ENCODE data around the gene FAM171A2. TPM values are rescaled to one million over a fixed set of nuclear protein-coding genes. Genes with fewer than 3 reads are reported as not detected.
A peak's percentile ranks its signal among the peaks of the same experiment; 100 is the strongest.

FAM171A2 gene
- total and polyA plus RNA-seq, 8 donors: 0.24 to 1.3 (median 0.69) TPM

- Histone ChIP-seq H3K4me1 (no peaks in the 10 kb centered on the region), H3K27ac (no peak overlapping the region), H3K36me3 (no peaks in the 10 kb centered on the region), H3K27me3 (peaks cover 0 to 5% (median 0%) of the 10 kb centered on the region in 4 donors), H3K4me3 (peak overlapping the region in 1 of 4 donors; percentile 38), H3K9me3 (no peaks in the 10 kb centered on the region)
- TF ChIP-seq CTCF (IDR thresholded peaks at IDR 0.05): no peak
- 47 to 49% methylated on average over 10 of the region's 11 CpGs for WGBS, 2 donors
- FAIRE-seq (no peak), ATAC-seq (no peak), DNase-seq (no peak)
- intact Hi-C loops (cut with DNase I): no loop called here
Measured at GRCh38 chr17:44314524-44314868, 49.2 kb downstream of the FAM171A2 start.

GRCh38 chr17:44314031-44314430 is 49.6 kb downstream of the FAM171A2 start:
- Histone ChIP-seq H3K27ac (no peak overlapping the region), H3K9me3 (no peaks in the 10 kb centered on the region), H3K4me1 (no peaks in the 10 kb centered on the region), H3K4me3 (no peak overlapping the region), H3K27me3 (peaks cover 0 to 5% (median 0%) of the 10 kb centered on the region in 4 donors), H3K36me3 (no peaks in the 10 kb centered on the region)
- WGBS, 2 donors: 74 to 81% methylated on average over 7 of the region's 7 CpGs
- DNase-seq: no peak
- no peak for FAIRE-seq
- intact Hi-C loops (cut with DNase I): no loop called here
- no peak for ATAC-seq
- TF ChIP-seq CTCF (IDR thresholded peaks at IDR 0.05): no peak

- H3K4me1 ChIP-seq: peaks cover 4% of the 10 kb centered on the region in 3 donors
- no peaks in the 10 kb centered on the region for H3K36me3 ChIP-seq
- no peaks in the 10 kb centered on the region for H3K9me3 ChIP-seq
- intact Hi-C loops (cut with DNase I): no loop called here
- no peak overlapping the region for H3K27ac ChIP-seq
- no peak for ATAC-seq
- peaks cover 0 to 5% (median 0%) of the 10 kb centered on the region in 4 donors for H3K27me3 ChIP-seq
- no peak for DNase-seq
- FAIRE-seq: no peak
- H3K4me3 ChIP-seq: no peak overlapping the region
- 64 to 65% methylated on average over 17 of the region's 17 CpGs for WGBS, 2 donors
- TF ChIP-seq CTCF (IDR thresholded peaks at IDR 0.05): no peak
Measured at GRCh38 chr17:44312396-44313104, 51.1 kb downstream of the FAM171A2 start.

GRCh38 chr17:44311562-44312181 is 52.0 kb downstream of the FAM171A2 start:
- 61 to 64% methylated on average over 5 of the region's 5 CpGs for WGBS, 2 donors
- DNase-seq (no peak), FAIRE-seq (no peak), ATAC-seq (no peak)
- Histone ChIP-seq H3K4me1 (peaks cover 6 to 8% (median 6%) of the 10 kb centered on the region in 3 donors), H3K4me3 (no peak overlapping the region), H3K36me3 (no peaks in the 10 kb centered on the region), H3K27me3 (peaks cover 0 to 5% (median 0%) of the 10 kb centered on the region in 4 donors), H3K27ac (no peak overlapping the region), H3K9me3 (no peaks in the 10 kb centered on the region)
- no peak for TF ChIP-seq CTCF (IDR thresholded peaks at IDR 0.05)
- intact Hi-C loops (cut with DNase I): no loop called here
